ENCODE measurements around the gene CTIF. TPM values are rescaled to one million over a fixed set of nuclear protein-coding genes. Genes with fewer than 3 reads are reported as not detected.
A peak's percentile ranks its signal among the peaks of the same experiment; 100 is the strongest.

Gene CTIF
- total RNA-seq, 1 donor from 2014 or later, result 24.9 TPM

DNA sequence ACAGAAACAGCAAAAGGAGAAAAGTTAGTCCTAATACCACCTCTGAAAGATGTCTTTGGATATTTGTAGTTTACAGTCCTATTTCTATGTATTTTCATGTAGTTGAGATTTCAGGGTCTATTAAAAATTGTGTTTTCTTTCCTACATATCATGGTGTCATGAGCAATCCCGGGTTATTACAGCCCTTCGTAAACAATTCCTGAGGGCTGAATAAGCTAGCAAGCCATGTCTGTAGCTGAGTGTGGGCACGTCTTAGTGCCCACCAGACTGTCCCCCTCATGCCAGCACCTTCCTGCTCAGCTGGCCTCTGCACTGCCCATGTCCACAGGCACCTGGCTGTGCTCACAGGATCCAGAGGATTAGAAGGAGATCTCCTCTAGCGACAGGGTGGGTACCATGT lies 60.6 kb downstream of the CTIF start:
- no peak for DNase-seq (ENCODE audit: low read depth)

DNA sequence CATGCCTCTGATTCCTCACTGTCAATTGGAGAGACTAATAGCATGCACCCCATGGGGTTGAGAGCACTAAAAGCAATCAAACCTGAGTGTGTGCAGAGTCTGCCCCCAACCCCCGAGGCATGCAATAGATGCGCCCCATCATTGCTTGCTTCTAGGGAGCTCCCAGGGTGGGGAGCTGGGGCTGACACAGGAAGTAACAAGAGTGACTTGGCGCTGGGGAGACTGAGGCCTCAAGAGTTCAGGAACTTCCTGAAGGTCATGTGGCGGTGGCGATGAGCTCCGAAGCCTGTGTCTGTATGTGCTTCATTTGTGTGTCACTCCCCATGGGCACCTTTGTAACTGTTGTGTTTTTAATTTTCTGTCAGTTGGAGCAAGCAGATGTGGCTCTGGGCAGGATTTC lies 61.2 kb downstream of the CTIF start:
- no peak for DNase-seq (ENCODE audit: low read depth)

- DNase-seq (ENCODE audit: low read depth), result peak; percentile 68
Measured at GRCh38 chr18:48600456-48601090, 61.7 kb downstream of the CTIF start.

DNA sequence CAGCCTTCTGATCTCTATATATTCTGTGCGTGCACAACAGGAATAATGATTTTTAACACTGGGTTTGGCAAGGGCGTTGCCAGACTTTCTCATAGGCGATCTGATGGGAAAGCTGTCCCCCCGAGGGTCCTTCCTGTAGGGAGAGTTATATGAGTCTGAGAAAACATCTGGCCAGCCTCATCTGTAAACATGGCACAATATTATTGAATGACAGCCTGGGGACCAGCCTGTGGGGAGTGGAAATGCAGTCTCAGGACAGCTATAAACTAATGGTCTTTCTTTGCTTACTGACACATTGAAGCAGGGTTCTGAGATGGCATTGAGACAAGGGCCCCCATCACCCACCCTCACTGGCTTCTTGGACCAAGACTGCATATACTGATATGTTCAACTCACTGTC lies 62.5 kb downstream of the CTIF start:
- DNase-seq (ENCODE audit: low read depth), result no peak

DNA sequence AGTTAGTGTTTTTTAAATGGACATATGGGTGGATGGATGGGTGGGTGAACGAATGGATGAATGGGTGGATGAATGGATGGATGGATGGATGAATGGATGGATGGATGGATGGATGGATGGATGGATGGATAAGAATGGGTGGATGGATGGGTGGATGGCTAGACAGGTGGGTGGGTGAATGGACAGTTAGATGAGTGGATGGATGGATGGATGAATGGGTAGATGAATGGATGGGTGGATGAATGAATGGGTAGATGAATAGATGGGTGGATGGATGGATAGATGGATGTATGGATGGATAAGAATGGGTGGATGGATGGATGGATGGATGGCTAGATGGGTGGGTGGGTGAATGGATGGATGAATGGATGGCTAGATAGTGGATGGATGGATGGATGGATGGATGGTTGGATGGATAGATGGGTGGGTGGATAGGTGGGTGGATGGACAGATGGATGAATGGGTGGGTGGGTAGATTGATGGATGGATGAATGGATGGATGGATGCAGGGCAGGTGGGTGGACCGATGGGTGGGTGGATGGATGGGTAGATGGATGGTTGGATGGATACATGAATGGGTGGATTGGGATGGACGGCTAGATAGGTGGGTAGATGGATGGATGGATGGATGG lies 64.0 kb downstream of the CTIF start:
- DNase-seq (ENCODE audit: low read depth), result no peak

- DNase-seq (ENCODE audit: low read depth), result peak; percentile 56
Measured at GRCh38 chr18:48605408-48605845, 66.6 kb downstream of the CTIF start.

- peak; percentile 98 for DNase-seq (ENCODE audit: low read depth)
Measured at GRCh38 chr18:48607056-48607984, 68.5 kb downstream of the CTIF start.

DNA sequence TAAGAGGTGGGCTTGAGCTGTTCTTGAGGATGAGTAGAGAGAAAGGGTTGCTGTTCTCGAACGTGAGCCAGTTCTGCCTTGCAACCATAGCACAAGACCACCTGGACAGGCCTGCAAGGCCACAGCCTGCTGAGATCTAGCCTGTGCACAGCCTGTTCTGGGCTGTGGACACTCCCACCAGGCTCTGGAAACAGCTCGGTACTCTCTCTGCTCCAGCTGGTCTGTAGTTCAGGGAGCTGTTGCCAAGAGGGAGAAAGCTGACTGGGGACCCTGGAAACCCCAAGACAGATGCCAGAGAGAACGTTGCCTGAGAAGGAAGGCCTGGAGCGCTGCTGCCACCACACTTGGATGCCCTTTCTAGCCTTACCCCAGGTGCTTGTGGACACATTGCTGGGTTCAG lies 69.8 kb downstream of the CTIF start:
- peak; percentile 74 for DNase-seq (ENCODE audit: low read depth)

- DNase-seq (ENCODE audit: low read depth), result no peak
Measured at GRCh38 chr18:48609114-48609513, 70.3 kb downstream of the CTIF start.

DNA sequence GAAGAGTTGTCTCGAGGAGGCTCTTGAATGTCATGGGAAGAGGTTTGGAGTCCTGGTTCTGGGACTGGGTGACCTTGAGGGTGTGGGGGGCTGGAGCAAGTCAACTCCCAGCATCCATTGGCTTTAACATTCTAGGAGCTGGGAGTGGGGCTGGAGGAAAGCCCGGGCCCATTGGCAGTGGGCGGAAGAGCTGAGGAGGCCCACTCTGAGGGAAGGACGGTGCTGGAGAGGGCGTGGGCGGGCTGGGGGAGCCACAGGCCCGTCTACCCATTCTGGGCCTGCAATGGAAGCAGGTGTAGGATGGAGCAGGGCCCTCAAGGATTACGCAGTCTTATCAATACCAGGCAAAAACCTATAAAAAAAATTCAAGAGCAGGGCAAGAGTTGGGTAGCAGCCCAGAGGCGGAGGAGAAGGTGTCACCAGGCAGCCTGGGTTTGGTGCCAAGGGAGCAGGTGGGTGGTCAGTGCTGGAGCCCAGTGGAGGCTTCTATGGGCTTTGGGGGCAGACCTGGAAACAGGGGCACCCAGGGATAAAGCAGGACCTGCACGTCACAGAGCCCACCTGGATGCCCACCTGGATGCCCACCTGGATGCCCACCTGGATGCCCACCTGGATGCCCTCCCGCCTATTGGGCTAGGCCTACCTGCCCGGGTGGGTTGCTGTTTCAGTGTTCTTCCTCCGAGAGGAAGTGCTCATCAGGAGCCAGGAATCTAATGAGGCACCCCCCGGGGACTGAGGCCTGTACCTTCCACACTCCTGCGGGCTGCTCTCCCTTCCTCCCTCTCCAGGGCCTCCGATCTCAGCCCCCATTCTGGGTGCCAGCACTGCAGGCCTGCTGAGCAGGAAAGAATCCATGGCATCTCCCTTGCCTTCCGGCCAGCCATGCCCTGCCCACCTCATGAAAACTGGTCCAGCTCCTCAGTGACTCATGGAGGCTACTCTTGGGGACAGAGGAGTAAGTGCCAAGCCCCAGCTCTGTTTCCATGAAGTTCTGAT lies 71.3 kb downstream of the CTIF start:
- DNase-seq (ENCODE audit: low read depth), result peak; percentile 69

GRCh38 chr18:48611203-48611602 lies 72.4 kb downstream of the CTIF start:
- DNase-seq (ENCODE audit: low read depth), result no peak

DNA sequence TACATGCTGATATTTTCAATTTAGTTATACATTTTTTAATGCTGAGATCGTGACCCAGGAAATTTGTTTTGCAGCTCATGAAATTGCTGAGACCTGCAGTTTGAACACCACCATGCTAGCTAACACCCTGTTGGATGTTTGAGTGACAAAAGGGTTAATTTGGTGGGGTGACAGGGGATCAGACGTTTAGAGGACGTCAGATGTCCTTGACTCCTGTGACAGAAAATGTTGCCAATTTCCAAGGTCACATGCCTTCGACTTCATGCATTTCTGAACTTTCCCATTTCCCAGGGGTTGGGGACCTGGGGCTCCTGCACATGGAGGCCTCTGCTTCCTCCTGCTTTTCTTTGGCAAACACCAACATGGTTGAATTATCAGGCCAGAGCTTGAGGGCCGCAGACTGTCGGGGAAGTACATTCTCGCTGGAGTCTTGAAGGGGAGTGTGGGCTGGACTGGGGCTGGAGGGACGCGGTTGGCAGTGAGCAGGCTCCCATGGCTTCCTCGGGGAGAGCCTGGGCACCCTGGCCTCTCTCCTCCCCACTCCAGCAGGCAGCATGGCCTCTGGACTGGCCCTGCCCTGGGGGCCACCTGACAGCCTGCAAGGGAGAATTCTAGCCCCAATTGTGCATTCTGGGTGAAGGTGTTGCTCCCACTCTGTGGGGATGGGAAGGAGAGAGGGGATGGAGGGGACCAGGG lies 73.1 kb downstream of the CTIF start:
- no peak for DNase-seq (ENCODE audit: low read depth)

GRCh38 chr18:48612511-48612910 lies 73.7 kb downstream of the CTIF start:
- DNase-seq (ENCODE audit: low read depth), result no peak

DNA sequence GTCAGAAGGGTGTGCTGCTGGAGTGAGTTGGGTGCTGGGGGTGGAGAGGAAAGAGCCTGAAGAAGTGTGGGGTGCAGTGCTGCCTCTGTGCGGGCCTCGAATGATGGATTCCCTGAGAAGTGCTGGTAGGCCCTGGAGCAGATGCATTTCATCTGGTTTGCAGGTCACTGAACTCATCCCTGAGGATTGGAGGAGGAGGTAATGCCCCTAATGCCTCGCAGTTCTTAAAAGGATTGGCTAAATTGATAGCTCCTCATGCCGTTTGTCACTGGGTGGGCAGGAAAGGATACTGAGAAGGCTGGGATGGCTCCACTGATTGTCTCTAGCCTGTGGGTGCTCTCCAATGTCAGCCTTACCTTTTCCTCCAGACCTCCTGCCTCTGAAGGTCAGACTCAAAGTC lies 74.1 kb downstream of the CTIF start:
- DNase-seq (ENCODE audit: low read depth), result no peak

GRCh38 chr18:48613589-48614404 lies 75.0 kb downstream of the CTIF start:
- DNase-seq (ENCODE audit: low read depth), result no peak

DNA sequence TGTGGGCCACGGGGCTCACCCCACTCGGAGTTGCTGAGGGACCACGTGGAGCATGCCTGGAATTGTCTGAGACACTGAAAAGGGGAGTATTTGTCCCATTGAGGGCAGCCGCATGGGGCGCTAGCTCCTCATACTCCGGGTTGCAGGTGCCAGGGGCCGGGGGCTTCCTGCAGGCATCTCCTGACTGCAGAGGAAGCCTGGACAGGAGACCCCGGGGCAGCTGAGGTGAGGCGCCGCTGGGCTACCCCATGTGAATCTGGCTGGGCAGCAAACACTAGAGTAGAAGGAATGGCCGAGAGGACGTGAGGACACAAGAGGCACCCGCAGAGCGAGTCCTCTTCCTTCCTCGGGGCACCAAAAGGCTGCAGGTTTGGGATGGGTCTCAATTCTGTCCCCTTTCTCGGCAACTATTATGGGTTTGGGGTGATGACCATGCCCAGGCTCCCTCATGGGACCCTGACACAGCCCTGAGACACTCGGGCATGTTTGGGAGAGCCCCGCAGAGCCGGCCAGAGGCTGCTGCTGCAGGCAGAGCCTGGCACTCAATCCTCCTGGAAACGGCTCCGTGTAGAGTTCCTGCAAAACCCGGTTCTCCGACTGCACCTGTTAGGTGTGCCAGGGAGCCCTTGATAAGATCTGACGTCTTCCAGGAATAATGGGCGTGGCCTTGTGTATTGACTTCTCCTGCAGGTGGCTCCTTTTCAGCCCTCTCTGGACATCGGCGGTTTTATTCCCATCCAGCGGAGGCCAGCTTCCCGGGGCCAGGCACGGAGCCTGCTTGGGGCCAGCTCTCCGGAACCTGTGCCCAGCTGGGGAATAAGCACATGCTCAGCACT lies 77.0 kb downstream of the CTIF start:
- DNase-seq (ENCODE audit: low read depth), result no peak

GRCh38 chr18:48616484-48617255 lies 77.8 kb downstream of the CTIF start:
- DNase-seq (ENCODE audit: low read depth), result no peak

All from myocyte (in vitro differentiated cells).